HG02840 (cell line): Measurements from ENCODE around the gene CSAD.
"Not testable (repeated sequence)": the region's sequence is repeated elsewhere in the genome, so short reads cannot be mapped to it uniquely, and the experiment has no call there.

Experiments used
- ATAC-seq: cut with Tn5 transposase; IDR thresholded peaks from one replicate; pipeline ENCODE4 v1.9.1; 2021; ENCODE audit warnings: mild to moderate bottlenecking, moderate library complexity, moderate number of reproducible peaks; ENCODE audit not compliant: unreplicated experiment, low FRiP score

Gene CSAD

GRCh38 chr12:53182903-53183302 is 2.2 kb upstream of the CSAD start:
- no peak for ATAC-seq

- ATAC-seq: no peak
Observed at GRCh38 chr12:53181935-53182334, 1.2 kb upstream of the CSAD start.

GRCh38 chr12:53180931-53181645 is 363 bp upstream of the CSAD start:
- ATAC-seq: peak; percentile 40

GRCh38 chr12:53179687-53180219 is 972 bp downstream of the CSAD start:
- peak; percentile 3 for ATAC-seq

GRCh38 chr12:53178803-53179202 is 1.9 kb downstream of the CSAD start:
- ATAC-seq: not testable (repeated sequence)

- ATAC-seq: not testable (repeated sequence)
Observed at GRCh38 chr12:53177447-53177846, 3.3 kb downstream of the CSAD start.

- no peak for ATAC-seq
Observed at GRCh38 chr12:53176750-53177149, 4.0 kb downstream of the CSAD start.

GRCh38 chr12:53174881-53175491 is 5.7 kb downstream of the CSAD start:
- ATAC-seq: no peak

- ATAC-seq: no peak
Observed at GRCh38 chr12:53173085-53173715, 7.5 kb downstream of the CSAD start.

GRCh38 chr12:53172352-53172751 is 8.4 kb downstream of the CSAD start:
- ATAC-seq: no peak

- ATAC-seq: no peak
Observed at GRCh38 chr12:53171725-53172329, 8.9 kb downstream of the CSAD start.

GRCh38 chr12:53170876-53171724 is 9.6 kb downstream of the CSAD start:
- ATAC-seq: no peak

- ATAC-seq: no peak
Observed at GRCh38 chr12:53170215-53170614, 10.5 kb downstream of the CSAD start.

- no peak for ATAC-seq
Observed at GRCh38 chr12:53169644-53170043, 11.1 kb downstream of the CSAD start.

- no peak for ATAC-seq
Observed at GRCh38 chr12:53166837-53167236, 13.9 kb downstream of the CSAD start.

- ATAC-seq: not testable (repeated sequence)
Observed at GRCh38 chr12:53163008-53163407, 17.7 kb downstream of the CSAD start.

- no peak for ATAC-seq
Observed at GRCh38 chr12:53161119-53161911, 19.4 kb downstream of the CSAD start.

GRCh38 chr12:53160673-53161072 is 20.1 kb downstream of the CSAD start:
- ATAC-seq: no peak

- ATAC-seq: no peak
Observed at GRCh38 chr12:53160000-53160399, 20.7 kb downstream of the CSAD start.
